DND-41 (cell line): Measurements from ENCODE around the gene DSN1.

Experiments
- CTCF ChIP-seq: IDR thresholded peaks from 2 replicates; pipeline ENCODE4 v1.5.1; 2012; ENCODE audit warnings: borderline replicate concordance, low read length, moderate library complexity, mild to moderate bottlenecking; ENCODE audit not compliant: poor library complexity, severe bottlenecking; ENCODE audit errors: extremely low read depth
- EZH2 ChIP-seq: IDR thresholded peaks from 3 replicates; pipeline ENCODE4 v1.6.1; 2012; ENCODE audit warnings: borderline replicate concordance, low read depth, mild to moderate bottlenecking, moderate library complexity, low read length, inconsistent platforms; ENCODE audit not compliant: severe bottlenecking

- TF ChIP-seq EZH2 (no peak), CTCF (no peak)
Measured at GRCh38 chr20:36720510-36720909, 53.1 kb downstream of the DSN1 start.
